PFSK-1 (cell line): Measurements from ENCODE around the gene UFC1.

ENCODE experiments used
- POLR2AphosphoS5 ChIP-seq: IDR thresholded peaks from 2 replicates; pipeline ENCODE4 v1.6.1; 2012; ENCODE audit warnings: low read depth, mild to moderate bottlenecking, control low read depth, low read length, moderate library complexity
- SIN3A ChIP-seq: IDR thresholded peaks from 2 replicates; pipeline ENCODE4 v1.6.1; 2012; ENCODE audit warnings: mild to moderate bottlenecking, low read length, moderate library complexity, borderline replicate concordance; ENCODE audit not compliant: insufficient read depth
- TAF1 ChIP-seq: IDR thresholded peaks from 2 replicates; pipeline ENCODE4 v1.6.1; 2012; ENCODE audit warnings: low read length, control low read depth, borderline replicate concordance; ENCODE audit not compliant: insufficient read depth
- TF ChIP-seq, protein P1 (sequence below), 2 experiments: IDR thresholded peaks; 2 replicates each; pipeline versions ENCODE4 v1.6.1 to v1.8.0; 2011 to 2012; ENCODE audit warnings: low read depth in 2 of 2, low read length in 2 of 2, control low read depth in 1 of 2, inconsistent platforms in 1 of 2, mild to moderate bottlenecking in 1 of 2, moderate library complexity in 1 of 2; ENCODE audit not compliant: insufficient read depth in 1 of 2

DNA sequence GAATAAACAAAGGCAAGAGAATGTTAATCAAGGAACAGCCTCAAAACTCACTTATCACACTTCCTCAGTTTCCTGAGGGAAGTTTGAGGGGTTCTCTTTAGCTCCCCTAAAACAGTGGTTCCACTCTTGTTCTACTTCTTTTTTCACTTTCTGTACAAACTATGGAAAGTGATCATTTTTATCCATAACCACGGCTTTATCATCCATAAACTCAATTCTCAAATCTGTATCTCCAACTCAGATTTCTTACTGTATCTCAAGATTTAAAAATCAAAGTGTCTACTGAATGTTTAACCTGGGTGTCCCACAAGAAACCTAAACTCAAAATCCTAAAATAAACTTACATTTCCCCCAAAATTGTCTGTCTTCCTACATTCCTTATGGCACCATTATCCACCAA lies 39.9 kb upstream of the UFC1 start:
- TF ChIP-seq POLR2AphosphoS5 (no peak), SIN3A (no peak), TAF1 (no peak)
- TF ChIP-seq, protein P1, sequence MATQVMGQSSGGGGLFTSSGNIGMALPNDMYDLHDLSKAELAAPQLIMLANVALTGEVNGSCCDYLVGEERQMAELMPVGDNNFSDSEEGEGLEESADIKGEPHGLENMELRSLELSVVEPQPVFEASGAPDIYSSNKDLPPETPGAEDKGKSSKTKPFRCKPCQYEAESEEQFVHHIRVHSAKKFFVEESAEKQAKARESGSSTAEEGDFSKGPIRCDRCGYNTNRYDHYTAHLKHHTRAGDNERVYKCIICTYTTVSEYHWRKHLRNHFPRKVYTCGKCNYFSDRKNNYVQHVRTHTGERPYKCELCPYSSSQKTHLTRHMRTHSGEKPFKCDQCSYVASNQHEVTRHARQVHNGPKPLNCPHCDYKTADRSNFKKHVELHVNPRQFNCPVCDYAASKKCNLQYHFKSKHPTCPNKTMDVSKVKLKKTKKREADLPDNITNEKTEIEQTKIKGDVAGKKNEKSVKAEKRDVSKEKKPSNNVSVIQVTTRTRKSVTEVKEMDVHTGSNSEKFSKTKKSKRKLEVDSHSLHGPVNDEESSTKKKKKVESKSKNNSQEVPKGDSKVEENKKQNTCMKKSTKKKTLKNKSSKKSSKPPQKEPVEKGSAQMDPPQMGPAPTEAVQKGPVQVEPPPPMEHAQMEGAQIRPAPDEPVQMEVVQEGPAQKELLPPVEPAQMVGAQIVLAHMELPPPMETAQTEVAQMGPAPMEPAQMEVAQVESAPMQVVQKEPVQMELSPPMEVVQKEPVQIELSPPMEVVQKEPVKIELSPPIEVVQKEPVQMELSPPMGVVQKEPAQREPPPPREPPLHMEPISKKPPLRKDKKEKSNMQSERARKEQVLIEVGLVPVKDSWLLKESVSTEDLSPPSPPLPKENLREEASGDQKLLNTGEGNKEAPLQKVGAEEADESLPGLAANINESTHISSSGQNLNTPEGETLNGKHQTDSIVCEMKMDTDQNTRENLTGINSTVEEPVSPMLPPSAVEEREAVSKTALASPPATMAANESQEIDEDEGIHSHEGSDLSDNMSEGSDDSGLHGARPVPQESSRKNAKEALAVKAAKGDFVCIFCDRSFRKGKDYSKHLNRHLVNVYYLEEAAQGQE (IDR thresholded peaks at IDR 0.05; ENCODE audit: insufficient read depth in 1 of 2, low read depth in 2 of 2, low read length in 2 of 2): no peak
